Breast epithelium (tissue), 4 donors: ENCODE results near the gene ZBED4. TPM values are rescaled to one million over a fixed set of nuclear protein-coding genes. Genes with fewer than 3 reads are reported as not detected.
A peak's percentile ranks its signal among the peaks of the same experiment; 100 is the strongest.
"Not testable (repeated sequence)": the region's sequence is repeated elsewhere in the genome, so short reads cannot be mapped to it uniquely, and the experiment has no call there.

Experiments used
- DNase-seq, 2 donors: peaks; one replicate each; pipeline ENCODE4 v3.0.0-alpha.2; 2019; ENCODE audit warnings: low spot score in 2 of 2
- H3K27ac ChIP-seq, 2 donors: fragments of 200-600 bp; sonication (generic) in 1 of 2; one replicate each; pipeline ENCODE4 v1.5.1; 2016 to 2019; ENCODE audit warnings: mild to moderate bottlenecking in 1 of 2
- H3K27me3 ChIP-seq, 2 donors: fragments of 200-600 bp; sonication (generic) in 1 of 2; one replicate each; pipeline versions ENCODE4 v1.5.1 to v1.6.0; 2017 to 2019; ENCODE audit warnings: control low read depth in 1 of 2, mild to moderate bottlenecking in 1 of 2
- H3K36me3 ChIP-seq: fragments of 200-600 bp; one replicate; pipeline ENCODE4 v1.5.1; 2019
- H3K4me1 ChIP-seq, 2 donors: fragments of 200-600 bp; sonication (generic); one replicate each; pipeline ENCODE4 v1.5.1; 2016 to 2019; ENCODE audit warnings: control low read depth in 1 of 2
- H3K4me3 ChIP-seq, 3 donors: fragments of 200-600 bp; sonication (generic); 1 replicate in 2 of 3; 2 replicates in 1 of 3; pipeline ENCODE4 v1.5.1; 2016 to 2019; ENCODE audit warnings: mild to moderate bottlenecking in 3 of 3, moderate library complexity in 2 of 3
- H3K9me3 ChIP-seq, 2 donors: fragments of 200-600 bp; sonication (generic) in 1 of 2; one replicate each; pipeline ENCODE4 v1.5.1; 2016 to 2019; ENCODE audit warnings: control low read depth in 1 of 2
- POLR2A ChIP-seq: fragments of 450-650 bp; IDR thresholded peaks from one replicate; pipeline ENCODE4 v1.6.1; 2016; ENCODE audit warnings: antibody characterized with exemption, mild to moderate bottlenecking, moderate library complexity
- POLR2AphosphoS5 ChIP-seq, 3 donors: sonication (generic); formaldehyde crosslinking; IDR thresholded peaks; one replicate each; pipeline ENCODE4 v1.6.1; 2017; ENCODE audit warnings: antibody characterized with exemption in 3 of 3
- intact Hi-C: fragments of 100-400 bp; cut with DNase I; formaldehyde crosslinking; loops from one replicate; pipeline ENCODE4 v1.15.1; 2023; ENCODE audit warnings: low total_unique reads
- total RNA-seq, 3 donors: library from RNA; depleted of rRNA; stranded (reverse); fragments of >200 nt; gene quantifications; one replicate each; pipeline ENCODE4 v1.1.0, GENCODE V29; 2016
- TF ChIP-seq, protein P1 (sequence below), 3 donors: fragments of 450-650 bp; IDR thresholded peaks; one replicate each; pipeline ENCODE4 v1.5.1; 2016 to 2017; ENCODE audit warnings: antibody characterized with exemption in 3 of 3, mild to moderate bottlenecking in 3 of 3, moderate library complexity in 3 of 3

The ZBED4 gene
- total RNA-seq, 3 donors from 2014 or later = 7.5 to 11.3 (median 10.5) TPM

DNA sequence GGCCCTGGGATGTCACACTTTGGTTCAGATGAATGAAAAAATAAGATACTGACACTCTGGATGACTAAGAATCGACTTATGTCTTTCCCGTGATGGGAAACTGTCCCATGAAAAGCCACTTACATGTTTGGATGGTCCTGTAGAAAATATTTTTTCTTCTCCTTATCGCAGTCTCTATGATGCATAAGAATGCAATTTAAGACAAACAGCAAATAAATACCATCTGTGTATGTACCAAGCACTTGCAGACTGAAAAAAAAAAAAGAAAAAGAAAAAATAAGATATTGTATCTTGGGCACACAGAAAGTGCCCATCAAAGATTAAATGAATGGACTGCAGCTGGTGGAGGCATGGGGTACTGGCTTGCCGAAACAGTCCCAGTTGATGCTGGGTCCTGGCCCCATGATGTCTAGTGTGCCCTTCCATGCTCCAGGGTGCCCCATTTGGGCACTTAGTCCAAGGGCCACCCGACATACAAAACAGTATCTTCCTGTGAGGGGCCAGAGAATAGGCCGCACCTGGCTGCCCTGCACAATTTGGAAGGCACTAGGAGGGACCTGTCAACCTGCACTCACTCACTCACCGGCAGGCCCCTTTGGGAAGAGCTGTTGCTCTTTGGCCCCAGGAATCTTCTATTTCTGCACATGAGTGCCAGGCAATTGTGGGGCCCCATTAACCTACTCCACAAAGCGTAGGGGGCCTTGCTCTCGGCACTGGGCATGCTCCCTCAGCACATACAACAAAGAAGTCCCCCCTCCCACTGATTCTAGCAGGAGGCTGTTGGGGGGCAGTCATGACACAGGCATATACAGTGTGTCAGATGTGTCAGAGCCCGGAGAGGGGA is 2.5 kb upstream of the ZBED4 start:
- peaks cover 6 to 27% of the 10 kb centered on the region in 2 donors for H3K27me3 ChIP-seq
- intact Hi-C loops = no loop called here
- no peak overlapping the region for H3K4me3 ChIP-seq
- no peak for DNase-seq
- no peak for TF ChIP-seq POLR2AphosphoS5 (IDR thresholded peaks at IDR 0.05)
- no peak for TF ChIP-seq POLR2A
- TF ChIP-seq, protein P1, sequence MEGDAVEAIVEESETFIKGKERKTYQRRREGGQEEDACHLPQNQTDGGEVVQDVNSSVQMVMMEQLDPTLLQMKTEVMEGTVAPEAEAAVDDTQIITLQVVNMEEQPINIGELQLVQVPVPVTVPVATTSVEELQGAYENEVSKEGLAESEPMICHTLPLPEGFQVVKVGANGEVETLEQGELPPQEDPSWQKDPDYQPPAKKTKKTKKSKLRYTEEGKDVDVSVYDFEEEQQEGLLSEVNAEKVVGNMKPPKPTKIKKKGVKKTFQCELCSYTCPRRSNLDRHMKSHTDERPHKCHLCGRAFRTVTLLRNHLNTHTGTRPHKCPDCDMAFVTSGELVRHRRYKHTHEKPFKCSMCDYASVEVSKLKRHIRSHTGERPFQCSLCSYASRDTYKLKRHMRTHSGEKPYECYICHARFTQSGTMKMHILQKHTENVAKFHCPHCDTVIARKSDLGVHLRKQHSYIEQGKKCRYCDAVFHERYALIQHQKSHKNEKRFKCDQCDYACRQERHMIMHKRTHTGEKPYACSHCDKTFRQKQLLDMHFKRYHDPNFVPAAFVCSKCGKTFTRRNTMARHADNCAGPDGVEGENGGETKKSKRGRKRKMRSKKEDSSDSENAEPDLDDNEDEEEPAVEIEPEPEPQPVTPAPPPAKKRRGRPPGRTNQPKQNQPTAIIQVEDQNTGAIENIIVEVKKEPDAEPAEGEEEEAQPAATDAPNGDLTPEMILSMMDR (IDR thresholded peaks at IDR 0.05) = no peak
- no peaks in the 10 kb centered on the region for H3K36me3 ChIP-seq
- H3K9me3 ChIP-seq = no peaks in the 10 kb centered on the region
- peaks cover 10 to 15% of the 10 kb centered on the region in 2 donors for H3K4me1 ChIP-seq
- H3K27ac ChIP-seq = no peak overlapping the region

DNA sequence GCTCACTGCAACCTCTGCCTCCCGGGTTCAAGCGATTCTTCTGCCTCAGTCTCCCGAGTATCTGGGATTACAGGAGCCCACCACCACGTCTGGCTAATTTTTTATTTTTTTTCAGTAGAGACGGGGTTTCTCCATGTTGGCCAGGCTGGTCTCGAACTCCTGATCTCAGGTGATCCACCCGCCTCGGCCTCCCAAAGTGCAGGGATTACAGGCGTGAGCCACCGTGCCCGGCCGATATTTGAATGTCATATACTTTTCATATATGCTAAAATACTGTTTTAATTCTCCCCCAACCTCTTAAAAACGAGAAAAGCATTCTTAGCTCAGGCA is 1.1 kb upstream of the ZBED4 start:
- H3K9me3 ChIP-seq, DNase-seq, H3K36me3 ChIP-seq, intact Hi-C loops: not testable (repeated sequence)
- H3K27ac ChIP-seq = peak overlapping the region; percentile 93 to 96
- H3K27me3 ChIP-seq = peaks cover 6 to 27% of the 10 kb centered on the region in 2 donors
- peak overlapping the region; percentile 71 to 89 (median 81) for H3K4me3 ChIP-seq
- peaks cover 10 to 15% of the 10 kb centered on the region in 2 donors for H3K4me1 ChIP-seq

DNA sequence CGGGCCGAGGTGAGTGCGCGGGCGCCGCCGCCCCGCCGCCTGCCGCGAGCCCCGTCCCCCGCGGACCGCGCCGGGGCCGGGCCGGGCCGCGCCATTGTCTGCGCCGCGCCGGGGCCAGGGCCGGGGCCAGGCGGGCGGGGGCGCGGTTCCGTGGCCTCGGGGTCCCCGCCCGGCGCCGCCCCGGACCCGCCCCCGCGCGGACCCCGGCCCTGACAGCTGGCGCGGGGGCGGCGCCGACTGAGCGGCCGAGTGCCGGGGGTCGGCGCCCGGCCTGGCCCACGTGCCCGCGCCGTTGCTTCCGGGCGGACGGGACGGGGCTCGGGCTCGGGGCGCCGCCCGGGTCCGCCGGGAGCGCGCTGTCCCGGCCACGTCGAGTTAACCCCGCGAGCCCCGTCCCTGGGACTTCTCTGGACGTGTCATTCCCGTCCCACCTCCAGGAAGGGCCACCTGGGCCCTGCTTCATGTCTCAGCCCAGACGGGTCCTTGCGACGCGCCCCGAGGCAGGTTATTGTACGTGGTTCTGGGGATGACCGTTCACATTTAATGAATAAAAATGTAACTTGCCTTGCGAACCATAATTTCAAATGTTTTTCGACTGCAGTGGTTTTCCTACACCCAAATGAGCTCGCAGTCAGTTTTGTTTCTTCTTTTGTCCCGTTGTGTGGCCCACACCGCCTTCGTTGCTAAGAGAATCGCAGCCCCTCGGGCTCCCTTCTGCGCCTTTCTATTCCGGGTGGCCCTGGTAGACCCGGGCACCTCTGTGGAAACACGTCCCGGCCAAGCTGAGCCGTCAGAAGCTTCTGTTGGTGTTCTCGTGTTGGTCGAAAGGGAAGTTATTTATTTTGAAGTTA is 562 bp downstream of the ZBED4 start:
- Histone ChIP-seq H3K36me3 (no peaks in the 10 kb centered on the region), H3K9me3 (no peaks in the 10 kb centered on the region), H3K4me1 (peaks cover 3 to 10% of the 10 kb centered on the region in 2 donors), H3K27ac (peak overlapping the region; percentile 73 to 96), H3K27me3 (peaks cover 3 to 12% of the 10 kb centered on the region in 2 donors), H3K4me3 (peak overlapping the region; percentile 71 to 89 (median 81))
- intact Hi-C loops = no loop called here
- peak; percentile 43 to 53 for DNase-seq
- TF ChIP-seq, protein P1 (IDR thresholded peaks at IDR 0.05) = no peak
- TF ChIP-seq POLR2AphosphoS5 (IDR thresholded peaks at IDR 0.05) = peak in 2 of 3 donors; percentile 13 to 16
- no peak for TF ChIP-seq POLR2A

DNA sequence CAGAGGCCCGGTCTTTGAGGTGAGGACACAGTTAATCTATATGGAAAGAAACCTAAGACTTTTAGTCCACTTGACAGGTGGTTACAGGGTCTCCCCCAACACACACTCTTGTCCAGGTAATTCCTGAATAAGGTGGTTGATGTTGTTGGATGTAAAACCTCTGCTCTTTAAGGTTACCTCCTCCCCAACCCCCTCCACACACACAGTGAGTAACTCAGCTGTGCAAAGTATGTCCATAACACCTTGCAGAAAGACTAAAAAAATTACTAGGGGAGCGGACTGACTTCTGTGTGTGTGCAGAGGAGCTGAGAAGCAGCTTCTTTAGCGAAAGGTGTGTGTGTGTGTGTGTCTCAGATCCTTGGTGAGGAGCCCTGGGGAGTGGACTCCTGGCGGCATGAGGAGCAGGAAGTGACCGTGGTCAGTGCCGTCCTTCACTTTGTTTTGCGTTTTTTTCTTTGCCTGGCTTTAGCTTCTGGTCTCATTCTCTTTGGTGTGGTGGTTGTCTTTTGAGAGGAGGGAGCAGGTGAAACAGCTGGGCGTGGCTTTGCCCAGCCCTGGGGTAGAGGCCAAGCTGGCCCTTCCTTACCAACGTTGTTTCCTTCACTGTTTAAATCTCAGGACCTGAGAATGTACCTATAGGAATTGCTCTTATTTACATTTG is 1.7 kb downstream of the ZBED4 start:
- no peaks in the 10 kb centered on the region for H3K27me3 ChIP-seq
- H3K9me3 ChIP-seq = no peaks in the 10 kb centered on the region
- TF ChIP-seq POLR2AphosphoS5 (IDR thresholded peaks at IDR 0.05) = no peak
- no peak for TF ChIP-seq POLR2A
- intact Hi-C loops = no loop called here
- peaks cover 0 to 4% of the 10 kb centered on the region in 2 donors for H3K4me1 ChIP-seq
- peak overlapping the region; percentile 35 to 73 for H3K27ac ChIP-seq
- peak overlapping the region in 2 of 3 donors; percentile 81 to 89 for H3K4me3 ChIP-seq
- DNase-seq = no peak
- H3K36me3 ChIP-seq = no peaks in the 10 kb centered on the region

DNA sequence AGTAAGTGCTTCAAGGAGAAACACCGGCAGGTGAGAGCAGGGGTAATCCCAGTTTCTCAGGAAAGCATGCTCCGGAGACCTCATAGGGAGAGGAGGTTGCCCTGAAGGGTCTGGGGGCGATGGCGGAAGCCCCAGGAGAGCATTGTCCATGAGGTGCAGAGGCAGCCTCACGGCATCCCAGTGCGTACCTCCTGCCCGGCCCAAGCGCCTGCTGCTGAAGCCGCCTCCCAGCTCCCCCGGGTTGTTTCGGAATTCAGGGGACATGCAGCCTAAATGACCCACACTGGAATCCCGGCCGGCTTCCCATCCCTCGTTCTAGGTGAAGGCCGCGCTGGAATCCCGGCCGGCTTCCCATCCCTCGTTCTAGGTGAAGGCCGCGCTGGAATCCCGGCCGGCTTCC is 2.7 kb downstream of the ZBED4 start:
- DNase-seq = no peak
- intact Hi-C loops = no loop called here
- H3K27ac ChIP-seq = no peak overlapping the region

More for the DNA sequence above, 2.7 kb downstream of the ZBED4 start:
- H3K4me3 ChIP-seq = no peak overlapping the region
- H3K36me3 ChIP-seq = no peaks in the 10 kb centered on the region
- H3K27me3 ChIP-seq = no peaks in the 10 kb centered on the region
- no peaks in the 10 kb centered on the region for H3K9me3 ChIP-seq
- peaks cover 0 to 4% of the 10 kb centered on the region in 2 donors for H3K4me1 ChIP-seq
- TF ChIP-seq, protein P1 (IDR thresholded peaks at IDR 0.05) = no peak
- TF ChIP-seq POLR2AphosphoS5 (IDR thresholded peaks at IDR 0.05) (no peak), POLR2A (no peak)
